A673 (cell line): ENCODE measurements around the gene OLFM3. TPM values are rescaled to one million over a fixed set of nuclear protein-coding genes. Genes with fewer than 3 reads are reported as not detected.

Experiments used
- BruUV-seq: library from RNA; stranded (reverse); fragments of 400-500 nt; replicated peaks from 2 replicates; lab custom pipeline; 2021; lab: Mats Ljungman, UMichigan
- CTCF ChIA-PET: fragments of 300-600 bp; sonication (Branson Sonifier 250); formaldehyde crosslinking; loops from one replicate; lab custom pipeline; 2022; ENCODE audit warnings: antibody characterized with exemption; lab: Charles Lee
- POLR2A ChIA-PET: fragments of 300-600 bp; sonication (Branson Sonifier 250); formaldehyde crosslinking; loops from one replicate; lab custom pipeline; 2022; ENCODE audit warnings: antibody characterized with exemption; ENCODE audit not compliant: low non-redundant PET; lab: Charles Lee
- DNase-seq: peaks from one replicate; pipeline ENCODE4 v3.0.0-alpha.2; 2015; ENCODE audit warnings: low spot score
- H3K27ac ChIP-seq: fragments of 200-600 bp; sonication (generic); 2 replicates; pipeline ENCODE4 v1.5.1; 2016; ENCODE audit warnings: mixed run types, low read depth, mild to moderate bottlenecking, mixed read lengths, antibody characterized with exemption, low read length; ENCODE audit not compliant: poor library complexity, severe bottlenecking
- H3K27me3 ChIP-seq: fragments of 200-600 bp; sonication (generic); replicated peaks from 2 replicates; pipeline ENCODE4 v1.6.1; 2017; ENCODE audit warnings: mixed run types, low read depth, mild to moderate bottlenecking, mixed read lengths, antibody characterized with exemption, low read length; ENCODE audit not compliant: insufficient read depth, poor library complexity
- H3K36me3 ChIP-seq: fragments of 200-600 bp; sonication (generic); 2 replicates; pipeline ENCODE4 v1.6.1; 2016; ENCODE audit warnings: mixed run types, mild to moderate bottlenecking, mixed read lengths, antibody characterized with exemption, low read length; ENCODE audit not compliant: insufficient read depth, poor library complexity, severe bottlenecking
- H3K4me1 ChIP-seq: fragments of 200-600 bp; sonication (generic); 2 replicates; pipeline ENCODE4 v1.6.1; 2017; ENCODE audit warnings: mixed run types, mild to moderate bottlenecking, mixed read lengths, antibody characterized with exemption, low read length; ENCODE audit not compliant: insufficient read depth, poor library complexity, severe bottlenecking
- H3K4me3 ChIP-seq: fragments of 200-600 bp; sonication (generic); 2 replicates; pipeline ENCODE4 v1.5.1; 2016; ENCODE audit warnings: low read depth, mixed run types, mild to moderate bottlenecking, mixed read lengths, low read length; ENCODE audit not compliant: poor library complexity, severe bottlenecking
- H3K9me3 ChIP-seq: fragments of 200-600 bp; sonication (generic); 2 replicates; pipeline ENCODE4 v1.6.1; 2016; ENCODE audit warnings: mixed run types, low read depth, mild to moderate bottlenecking, mixed read lengths, antibody characterized with exemption, low read length; ENCODE audit not compliant: poor library complexity, severe bottlenecking
- CTCF ChIP-seq: fragments of 300-800, 200-600 bp; sonication (generic); conservative IDR thresholded peaks from 2 replicates; pipeline ENCODE4 v1.5.1; 2017; ENCODE audit warnings: low read depth, mild to moderate bottlenecking, antibody characterized with exemption, low read length, moderate library complexity, mixed read lengths
- EZH2 ChIP-seq: fragments of 200-600 bp; sonication (generic); IDR thresholded peaks from 2 replicates; pipeline ENCODE4 v1.6.1; 2017; ENCODE audit warnings: borderline replicate concordance, low read depth, mild to moderate bottlenecking, mixed read lengths, antibody characterized with exemption, low read length; ENCODE audit not compliant: poor library complexity, severe bottlenecking
- intact Hi-C: fragments of 100-400 bp; cut with micrococcal nuclease; formaldehyde crosslinking; loops from one replicate; pipeline ENCODE4 v1.10.0; 2022; ENCODE audit not compliant: unreplicated experiment
- total RNA-seq: library from RNA; stranded (reverse); gene quantifications from 2 replicates; pipeline ENCODE4 v1.2.3, GENCODE V29; 2021

The OLFM3 gene
- total RNA-seq, 1 experiment from 2014 or later, result 85.0 TPM

GRCh38 chr1:101884621-101885020 is 112.1 kb downstream of the OLFM3 start:
- no peaks in the 10 kb centered on the region for H3K9me3 ChIP-seq
- POLR2A ChIA-PET, result interaction anchor here (0.6 kb wide), 1 partner anchor 26 kb away, joined by 3 read pairs; no protein-coding TSS in a partner anchor
- no peak overlapping the region for H3K4me3 ChIP-seq
- peaks cover 5% of the 10 kb centered on the region for H3K36me3 ChIP-seq
- no peak for TF ChIP-seq EZH2
- no peak for TF ChIP-seq CTCF
- intact Hi-C loops, result no loop called here
- CTCF ChIA-PET, result no interaction called here
- no peaks in the 10 kb centered on the region for H3K27me3 ChIP-seq
- H3K4me1 ChIP-seq, result peaks cover 9% of the 10 kb centered on the region
- no peak overlapping the region for H3K27ac ChIP-seq
- no TSS peak for BruUV-seq
- DNase-seq, result peak; percentile 49

GRCh38 chr1:101875891-101876290 is 120.8 kb downstream of the OLFM3 start:
- Histone ChIP-seq H3K9me3 (no peaks in the 10 kb centered on the region), H3K27me3 (no peaks in the 10 kb centered on the region), H3K27ac (peak overlapping the region; percentile 9), H3K4me3 (no peak overlapping the region), H3K36me3 (no peaks in the 10 kb centered on the region), H3K4me1 (peaks cover 38% of the 10 kb centered on the region)
- ChIA-PET CTCF (no interaction called here), POLR2A (no interaction called here)
- intact Hi-C loops, result no loop called here
- peak; percentile 22 for DNase-seq
- no peak for TF ChIP-seq EZH2
- no TSS peak for BruUV-seq

- CTCF ChIA-PET, result no interaction called here
Measured at GRCh38 chr1:101873672-101874071, 123.1 kb downstream of the OLFM3 start.

More at GRCh38 chr1:101873672-101874071, 123.1 kb downstream of the OLFM3 start:
- no TSS peak for BruUV-seq
- TF ChIP-seq CTCF (no peak), EZH2 (no peak)
- DNase-seq, result no peak
- Histone ChIP-seq H3K9me3 (no peaks in the 10 kb centered on the region), H3K27ac (no peak overlapping the region), H3K4me1 (peaks cover 40% of the 10 kb centered on the region), H3K4me3 (no peak overlapping the region), H3K27me3 (no peaks in the 10 kb centered on the region), H3K36me3 (peaks cover 4% of the 10 kb centered on the region)
- intact Hi-C loops, result no loop called here
- POLR2A ChIA-PET, result no interaction called here
